ENCODE results near the gene FSTL1. TPM values are rescaled to one million over a fixed set of nuclear protein-coding genes. Genes with fewer than 3 reads are reported as not detected.

FSTL1 gene
- total and polyA plus RNA-seq, 2 donors (not counting 1 experiment from before 2014, with no cell fraction given) = 0.15 TPM; not detected in 1

DNA sequence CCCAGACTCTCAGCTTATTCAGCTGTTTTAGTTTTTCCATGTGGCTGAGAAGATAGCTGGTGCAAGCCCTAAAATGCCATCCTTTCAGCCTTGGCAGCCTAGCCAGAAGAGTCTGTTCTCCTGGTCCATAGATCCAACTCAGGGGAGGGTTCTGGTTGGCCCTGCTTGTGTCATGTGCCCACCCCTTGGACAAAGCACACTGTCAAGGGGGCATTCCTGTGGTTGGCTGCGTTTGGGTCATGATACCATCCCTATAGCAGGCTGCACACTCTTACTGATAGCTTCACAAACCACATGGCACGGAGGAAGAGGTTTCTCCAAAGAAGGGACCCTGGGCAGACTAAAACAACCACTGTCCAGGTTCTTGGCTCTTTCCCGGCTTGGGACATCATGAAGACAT is 8.4 kb upstream of the FSTL1 start:
- Histone ChIP-seq H4K20me1 (ENCODE audit: control insufficient read depth, insufficient read depth, low read length, poor library complexity, severe bottlenecking) (no peaks in the 10 kb centered on the region), H3K79me2 (ENCODE audit: control insufficient read depth, insufficient read depth, low read length) (no peaks in the 10 kb centered on the region), H3K4me2 (replicated peaks; ENCODE audit: low read depth, low read length, poor library complexity, severe bottlenecking) (no peak overlapping the region), H3K27ac (ENCODE audit: low read length in 2 of 2) (no peak overlapping the region), H3K9ac (ENCODE audit: low read length) (no peak overlapping the region), H3K9me3 (ENCODE audit: control extremely low read depth in 1 of 3, control insufficient read depth in 2 of 3, insufficient read depth in 1 of 3, low read length in 2 of 3) (peaks cover 0 to 3% (median 2%) of the 10 kb centered on the region in 3 donors), H3K36me3 (replicated peaks in 1 of 2; ENCODE audit: control extremely low read depth in 1 of 2, control insufficient read depth in 1 of 2, extremely low read depth in 1 of 2, insufficient read depth in 2 of 2, low read length in 1 of 2) (no peaks in the 10 kb centered on the region), H2AFZ (ENCODE audit: insufficient read depth, low read depth, low read length, poor library complexity, severe bottlenecking) (no peak overlapping the region), H3K4me1 (ENCODE audit: control insufficient read depth in 2 of 2, insufficient read depth in 2 of 2, low read length in 2 of 2) (no peaks in the 10 kb centered on the region), H3K27me3 (replicated peaks in 1 of 4; ENCODE audit: control extremely low read depth in 1 of 4, control insufficient read depth in 3 of 4, insufficient read depth in 4 of 4, low read length in 3 of 4) (peaks cover 0 to 9% (median 2%) of the 10 kb centered on the region in 4 experiments), H3K4me3 (ENCODE audit: control extremely low read depth in 1 of 5, extremely low read depth in 1 of 5, insufficient read depth in 1 of 5, low read depth in 2 of 5, low read length in 4 of 5) (no peak overlapping the region)
- DNase-seq = no peak
- no peaks in the 10 kb centered on the region for H3K4me1 Mint-ChIP-seq
- TF ChIP-seq, protein P1, sequence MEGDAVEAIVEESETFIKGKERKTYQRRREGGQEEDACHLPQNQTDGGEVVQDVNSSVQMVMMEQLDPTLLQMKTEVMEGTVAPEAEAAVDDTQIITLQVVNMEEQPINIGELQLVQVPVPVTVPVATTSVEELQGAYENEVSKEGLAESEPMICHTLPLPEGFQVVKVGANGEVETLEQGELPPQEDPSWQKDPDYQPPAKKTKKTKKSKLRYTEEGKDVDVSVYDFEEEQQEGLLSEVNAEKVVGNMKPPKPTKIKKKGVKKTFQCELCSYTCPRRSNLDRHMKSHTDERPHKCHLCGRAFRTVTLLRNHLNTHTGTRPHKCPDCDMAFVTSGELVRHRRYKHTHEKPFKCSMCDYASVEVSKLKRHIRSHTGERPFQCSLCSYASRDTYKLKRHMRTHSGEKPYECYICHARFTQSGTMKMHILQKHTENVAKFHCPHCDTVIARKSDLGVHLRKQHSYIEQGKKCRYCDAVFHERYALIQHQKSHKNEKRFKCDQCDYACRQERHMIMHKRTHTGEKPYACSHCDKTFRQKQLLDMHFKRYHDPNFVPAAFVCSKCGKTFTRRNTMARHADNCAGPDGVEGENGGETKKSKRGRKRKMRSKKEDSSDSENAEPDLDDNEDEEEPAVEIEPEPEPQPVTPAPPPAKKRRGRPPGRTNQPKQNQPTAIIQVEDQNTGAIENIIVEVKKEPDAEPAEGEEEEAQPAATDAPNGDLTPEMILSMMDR (IDR thresholded peaks at IDR 0.05) = no peak
- no peak for TF ChIP-seq EZH2 (IDR thresholded peaks at IDR 0.05; ENCODE audit: borderline replicate concordance, insufficient read depth, low read depth, low read length, poor library complexity, severe bottlenecking)
- ATAC-seq (ENCODE audit: low read depth) = no peak
- POLR2A ChIA-PET = no interaction called here
- H3K27me3 Mint-ChIP-seq = peaks cover 28% of the 10 kb centered on the region
- CTCF ChIA-PET = interaction anchor here (0.5 kb wide), 1 partner anchor 18 kb away, joined by 3 read pairs; no protein-coding TSS in a partner anchor
- intact Hi-C loops (cut with micrococcal nuclease) = no loop called here
- no peaks in the 10 kb centered on the region for H3K9me3 Mint-ChIP-seq (ENCODE audit: insufficient read depth)
- WGBS (ENCODE audit: insufficient coverage) = 90% methylated on average over 3 of the region's 3 CpGs
- no peak overlapping the region for H3K27ac Mint-ChIP-seq
- H3K4me3 Mint-ChIP-seq = no peak overlapping the region

DNA sequence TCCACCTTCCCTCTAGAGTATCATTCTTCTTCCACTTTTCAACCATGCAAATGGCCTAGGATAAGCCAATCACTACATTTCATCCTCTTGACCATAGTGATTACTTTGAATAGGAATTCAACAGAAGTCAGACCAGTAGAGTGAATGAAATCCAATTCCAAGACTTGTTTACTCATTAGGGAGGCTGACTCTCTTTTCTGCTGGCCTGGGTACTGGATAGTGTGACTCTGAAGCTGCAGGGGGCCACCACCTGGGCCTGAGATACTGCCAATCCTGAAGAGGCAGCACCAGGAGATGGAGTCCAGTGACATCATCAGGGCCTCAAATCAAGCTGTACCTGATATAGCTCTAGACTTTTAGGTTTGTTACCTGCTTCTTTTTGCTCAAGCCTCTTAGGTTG is 7.0 kb upstream of the FSTL1 start:
- H3K4me1 ChIP-seq (ENCODE audit: control insufficient read depth in 2 of 2, insufficient read depth in 2 of 2, low read length in 2 of 2) = no peaks in the 10 kb centered on the region
- no peak for ATAC-seq (ENCODE audit: low read depth)
- Mint-ChIP-seq H3K27me3 (peaks cover 35% of the 10 kb centered on the region), H3K27ac (no peak overlapping the region), H3K4me3 (no peak overlapping the region), H3K9me3 (ENCODE audit: insufficient read depth) (peaks cover 3% of the 10 kb centered on the region), H3K4me1 (no peaks in the 10 kb centered on the region)
- no peak overlapping the region for H3K4me3 ChIP-seq (ENCODE audit: control extremely low read depth in 1 of 5, extremely low read depth in 1 of 5, insufficient read depth in 1 of 5, low read depth in 2 of 5, low read length in 4 of 5)
- H3K9ac ChIP-seq (ENCODE audit: low read length) = no peak overlapping the region
- H3K36me3 ChIP-seq (replicated peaks in 1 of 2; ENCODE audit: control extremely low read depth in 1 of 2, control insufficient read depth in 1 of 2, extremely low read depth in 1 of 2, insufficient read depth in 2 of 2, low read length in 1 of 2) = no peaks in the 10 kb centered on the region
- DNase-seq = no peak
- ChIA-PET POLR2A (no interaction called here), CTCF (no interaction called here)
- peaks cover 0 to 9% (median 3%) of the 10 kb centered on the region in 4 experiments for H3K27me3 ChIP-seq (replicated peaks in 1 of 4; ENCODE audit: control extremely low read depth in 1 of 4, control insufficient read depth in 3 of 4, insufficient read depth in 4 of 4, low read length in 3 of 4)
- H3K9me3 ChIP-seq (ENCODE audit: control extremely low read depth in 1 of 3, control insufficient read depth in 2 of 3, insufficient read depth in 1 of 3, low read length in 2 of 3) = peaks cover 0 to 3% (median 3%) of the 10 kb centered on the region in 3 donors
- no peak overlapping the region for H3K4me2 ChIP-seq (replicated peaks; ENCODE audit: low read depth, low read length, poor library complexity, severe bottlenecking)
- H3K79me2 ChIP-seq (ENCODE audit: control insufficient read depth, insufficient read depth, low read length) = no peaks in the 10 kb centered on the region
- H3K27ac ChIP-seq (ENCODE audit: low read length in 2 of 2) = no peak overlapping the region
- intact Hi-C loops (cut with micrococcal nuclease) = no loop called here
- no peaks in the 10 kb centered on the region for H4K20me1 ChIP-seq (ENCODE audit: control insufficient read depth, insufficient read depth, low read length, poor library complexity, severe bottlenecking)
- no peak for TF ChIP-seq EZH2 (IDR thresholded peaks at IDR 0.05; ENCODE audit: borderline replicate concordance, insufficient read depth, low read depth, low read length, poor library complexity, severe bottlenecking)
- TF ChIP-seq, protein P1 (IDR thresholded peaks at IDR 0.05) = no peak
- H2AFZ ChIP-seq (ENCODE audit: insufficient read depth, low read depth, low read length, poor library complexity, severe bottlenecking) = no peak overlapping the region

Measured in B cell (primary cell).